Ecto neural progenitor cell (in vitro differentiated cells): ENCODE results near the gene CA5A.
"Not testable (repeated sequence)": the region's sequence is repeated elsewhere in the genome, so short reads cannot be mapped to it uniquely, and the experiment has no call there.

Source experiments
- DNase-seq: peaks from one replicate; pipeline ENCODE4 v3.0.0-alpha.2; 2018; ENCODE audit warnings: low spot score

The CA5A gene

GRCh38 chr16:87947356-87948118 lies 11.2 kb upstream of the CA5A start:
- no peak for DNase-seq

DNA sequence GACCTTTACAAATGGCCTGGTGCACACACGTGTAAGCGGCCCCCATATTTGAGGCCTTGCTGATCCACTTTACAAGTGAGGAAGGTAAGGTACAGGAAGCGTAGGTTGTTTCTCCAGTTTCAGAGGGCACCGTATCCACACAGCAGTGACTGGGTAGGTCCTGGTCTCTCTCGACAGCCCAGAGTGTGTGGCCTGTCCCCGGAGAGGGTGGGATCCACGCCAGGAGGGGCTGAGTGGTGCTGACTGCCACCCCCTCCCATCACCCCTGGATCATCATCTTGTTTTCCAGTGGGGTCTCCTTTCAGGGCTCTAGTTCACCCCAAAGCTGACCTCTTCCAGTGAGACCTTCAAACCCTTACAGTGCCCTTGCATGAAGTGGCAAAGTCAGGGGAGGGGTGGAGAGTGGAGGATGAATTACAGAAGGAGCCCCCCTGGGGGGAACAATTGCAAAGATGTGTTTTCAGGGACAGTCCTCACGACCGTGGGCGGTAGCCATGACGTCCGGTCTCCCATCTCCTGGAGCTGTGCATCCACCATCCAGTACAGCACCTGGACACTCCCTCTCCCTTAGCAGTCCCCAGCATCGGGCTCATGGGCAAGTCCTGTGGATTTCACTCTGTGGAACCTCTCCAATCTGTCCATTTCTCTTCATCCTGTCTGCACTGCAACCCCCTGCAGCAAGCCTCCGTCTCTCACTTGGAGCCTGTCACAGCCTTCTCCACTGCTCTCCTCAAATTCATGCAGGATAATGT lies 10.4 kb upstream of the CA5A start:
- DNase-seq: no peak

- peak; percentile 64 for DNase-seq
These were observed 9.2 kb upstream of the CA5A start for GRCh38 chr16:87945351-87946042.

- no peak for DNase-seq
These were observed 6.4 kb upstream of the CA5A start for GRCh38 chr16:87942680-87943079.

DNA sequence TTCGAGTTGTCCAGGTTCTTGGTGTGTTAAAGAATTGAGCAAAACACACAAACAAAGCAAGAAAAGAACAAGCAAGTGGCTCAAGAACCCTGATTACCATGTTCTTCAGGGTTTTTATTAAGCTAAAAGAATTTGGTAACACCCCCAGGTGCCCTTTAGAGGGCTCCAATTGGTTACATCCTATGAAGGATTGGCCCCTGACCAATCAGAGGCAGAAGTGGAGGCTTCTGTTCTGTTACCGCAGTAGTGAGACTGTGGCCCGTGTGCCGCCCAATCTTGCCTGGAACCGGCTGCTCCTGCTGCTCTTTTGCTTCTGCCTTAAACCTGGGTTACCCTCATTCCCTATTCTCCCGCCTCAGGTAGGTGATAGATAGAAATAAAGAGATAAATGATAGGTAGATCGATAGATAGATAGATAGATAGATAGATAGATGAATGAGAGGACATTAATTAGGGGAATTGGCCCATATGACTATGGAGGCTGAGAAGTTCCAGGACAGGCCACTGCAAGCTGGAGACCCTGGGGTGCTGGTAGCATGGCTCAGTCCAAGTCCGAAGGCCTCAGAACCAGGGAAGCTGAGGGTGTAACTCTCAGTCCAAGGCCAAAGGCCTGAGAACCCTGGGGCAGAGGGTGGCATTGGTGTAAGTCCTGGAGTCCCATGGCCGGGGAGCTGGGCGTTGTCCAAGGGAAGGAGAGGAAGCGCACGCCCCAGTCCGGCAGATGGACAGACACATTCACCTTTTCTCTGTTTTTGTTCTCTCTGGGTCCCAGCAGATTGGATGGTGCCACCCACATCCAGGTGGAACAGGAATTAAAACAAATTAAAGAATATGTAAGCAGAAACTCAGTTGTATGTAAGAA lies 3.5 kb upstream of the CA5A start:
- DNase-seq: no peak

DNA sequence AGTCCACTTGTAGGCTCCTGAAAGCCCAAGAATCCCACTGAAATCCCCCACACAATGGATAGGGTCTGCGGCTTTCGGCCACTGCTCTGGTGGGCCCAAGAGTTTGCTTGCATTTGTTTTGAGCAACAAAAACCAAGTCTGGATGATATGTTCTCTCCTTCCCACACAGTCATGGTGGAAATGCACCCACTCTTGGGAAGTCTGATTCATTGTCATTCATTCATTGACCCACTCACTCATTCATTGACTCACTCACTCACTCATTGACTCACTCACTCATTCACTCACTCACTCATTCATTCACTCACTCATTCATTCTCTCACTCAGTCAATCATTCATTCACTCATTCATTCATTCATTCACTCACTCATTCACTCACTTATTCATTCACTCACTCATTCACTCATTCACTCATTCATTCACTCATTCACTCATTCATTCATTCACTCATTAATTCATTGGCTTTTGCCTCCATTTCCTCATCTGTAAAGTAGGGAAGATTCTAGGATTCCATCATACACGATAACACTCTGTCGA lies 2.2 kb upstream of the CA5A start:
- no peak for DNase-seq

- DNase-seq: not testable (repeated sequence)
These were observed 858 bp upstream of the CA5A start for GRCh38 chr16:87937231-87937542.

DNA sequence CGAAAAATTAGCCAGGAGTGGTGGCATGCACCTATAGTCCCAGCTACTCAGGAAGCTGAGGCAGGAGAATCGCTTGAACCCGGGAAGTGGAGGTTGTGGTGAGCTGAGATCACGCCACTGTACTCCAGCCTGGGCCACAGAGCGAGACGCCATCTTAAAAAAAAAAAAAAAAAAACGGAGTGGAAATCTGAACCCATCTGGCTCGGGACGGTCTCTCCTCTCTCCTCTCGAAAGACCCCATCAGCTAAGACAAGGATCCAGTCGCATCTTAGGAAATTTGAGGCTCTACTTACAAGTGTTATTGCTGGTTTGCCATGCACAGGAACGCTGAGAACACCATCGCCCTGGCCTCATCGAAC lies 334 bp downstream of the CA5A start:
- DNase-seq: not testable (repeated sequence)

DNA sequence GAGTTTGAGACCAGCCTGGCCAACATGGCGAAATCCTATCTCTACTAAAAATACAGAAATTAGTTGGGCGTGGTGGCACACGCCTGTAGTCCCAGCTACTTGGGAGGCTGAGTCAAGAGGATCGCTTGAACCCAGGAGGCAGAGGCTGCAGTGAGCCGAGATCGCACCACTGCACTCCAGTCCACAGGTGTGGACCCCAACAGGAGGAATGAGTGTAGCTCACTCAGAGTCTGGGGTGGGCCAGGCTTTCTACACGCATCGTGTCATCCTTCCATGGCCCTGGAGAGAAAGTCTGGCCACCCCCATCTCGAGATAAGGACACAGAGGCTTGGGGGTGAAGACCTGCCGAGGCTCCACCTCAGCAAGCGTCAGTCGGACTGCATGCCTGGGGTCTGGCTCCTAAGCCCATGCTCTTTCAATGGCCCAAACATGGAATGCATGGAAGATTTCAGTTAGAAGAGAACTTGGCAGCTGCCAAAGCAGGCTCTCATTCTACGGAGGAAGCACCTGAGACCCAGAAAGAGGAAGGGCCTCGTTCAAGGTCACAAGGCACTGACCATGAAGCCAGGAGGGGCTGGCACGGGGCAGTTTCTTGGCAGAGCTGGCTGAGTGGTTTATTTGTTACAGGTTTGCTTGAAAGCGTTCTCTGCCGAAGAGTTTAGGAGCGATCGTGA lies 1.4 kb downstream of the CA5A start:
- not testable (repeated sequence) for DNase-seq

DNA sequence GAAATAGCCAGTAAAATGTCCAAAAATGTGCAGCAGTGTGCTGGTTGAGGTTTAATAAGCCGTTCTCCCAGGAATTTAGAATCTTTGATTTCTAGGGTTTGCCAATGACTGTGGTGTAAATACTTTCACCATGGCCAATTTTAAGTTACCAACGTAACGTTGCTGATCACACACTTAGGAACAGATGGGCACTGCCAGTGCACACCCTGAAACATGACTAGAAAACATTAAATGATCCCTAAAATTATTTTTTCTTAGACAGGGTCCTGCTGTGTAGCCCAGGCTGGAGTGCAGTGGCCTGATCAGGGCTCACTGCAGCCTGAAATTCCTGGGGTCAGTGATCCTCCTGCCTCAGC lies 3.2 kb downstream of the CA5A start:
- DNase-seq: no peak

- DNase-seq: not testable (repeated sequence)
These were observed 3.7 kb downstream of the CA5A start for GRCh38 chr16:87932475-87933139.

- DNase-seq: no peak
These were observed 4.8 kb downstream of the CA5A start for GRCh38 chr16:87931504-87931903.

- DNase-seq: no peak
These were observed 5.9 kb downstream of the CA5A start for GRCh38 chr16:87930456-87930855.

DNA sequence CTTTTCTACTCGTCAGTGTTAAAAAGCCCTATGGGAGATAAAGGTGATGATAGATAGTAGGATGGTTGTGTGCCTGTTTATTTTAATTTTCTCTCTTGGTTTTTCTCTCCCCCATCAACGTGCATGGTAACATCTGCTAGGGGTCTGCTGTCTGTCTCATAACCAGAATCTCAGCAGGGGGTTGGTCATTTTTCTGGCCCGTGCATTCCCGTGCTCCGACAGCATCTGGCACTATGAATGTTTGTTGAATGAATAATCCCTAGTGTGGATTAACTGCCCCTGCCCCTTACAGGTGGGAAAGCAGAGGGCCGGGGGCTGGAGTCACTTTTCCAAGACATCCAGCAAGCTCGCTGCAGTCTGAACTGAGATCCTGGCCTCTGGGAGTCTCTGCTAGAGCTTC lies 6.3 kb downstream of the CA5A start:
- no peak for DNase-seq

- DNase-seq: no peak
These were observed 9.2 kb downstream of the CA5A start for GRCh38 chr16:87927195-87927562.

DNA sequence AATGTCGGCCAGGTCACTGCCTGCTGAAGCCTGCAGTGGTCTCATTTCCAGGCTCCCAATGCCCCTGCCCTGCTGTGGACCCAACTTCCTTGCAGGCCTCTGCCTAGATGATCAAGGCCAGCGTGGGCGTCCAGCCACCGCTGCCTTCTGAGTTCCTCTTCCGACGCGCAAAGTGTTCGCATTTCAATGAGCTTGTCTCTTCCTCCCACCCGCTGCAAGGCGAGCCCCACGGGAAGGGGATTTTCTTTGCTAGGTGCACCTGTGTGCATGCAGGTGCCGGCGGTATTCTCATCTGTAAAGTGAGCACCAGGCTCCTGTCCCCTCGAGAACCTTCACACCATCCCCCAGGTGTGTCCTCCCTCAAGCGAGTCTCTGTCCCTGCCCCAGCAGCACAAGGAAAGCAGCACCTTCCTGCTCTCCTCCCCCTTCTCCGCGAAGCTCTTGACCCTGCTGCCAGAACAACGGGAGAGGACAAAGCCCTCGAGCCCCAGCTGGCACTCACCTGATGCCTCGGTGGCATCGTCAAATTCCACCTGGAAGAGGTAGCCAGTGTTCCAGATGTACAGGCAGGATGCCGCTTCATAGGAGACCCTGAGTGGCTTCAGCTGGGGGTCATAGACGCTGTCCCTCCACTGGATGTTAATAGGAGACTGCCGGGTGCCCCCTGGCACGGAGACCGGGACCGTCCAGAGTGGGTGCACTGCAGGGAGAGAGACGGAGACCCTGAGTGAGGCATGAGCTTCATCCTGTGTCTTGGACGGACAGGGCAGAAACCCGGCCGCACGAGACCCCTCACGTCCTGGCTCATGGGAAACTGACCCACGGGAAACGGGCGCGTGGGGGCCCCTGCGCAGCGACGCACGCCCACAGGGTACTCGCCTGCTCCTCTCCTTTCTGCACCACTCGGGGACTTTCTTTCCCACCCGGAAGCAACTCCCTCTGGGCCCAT lies 9.8 kb downstream of the CA5A start:
- DNase-seq: no peak

GRCh38 chr16:87924811-87925670 lies 11.3 kb downstream of the CA5A start:
- DNase-seq: no peak

DNA sequence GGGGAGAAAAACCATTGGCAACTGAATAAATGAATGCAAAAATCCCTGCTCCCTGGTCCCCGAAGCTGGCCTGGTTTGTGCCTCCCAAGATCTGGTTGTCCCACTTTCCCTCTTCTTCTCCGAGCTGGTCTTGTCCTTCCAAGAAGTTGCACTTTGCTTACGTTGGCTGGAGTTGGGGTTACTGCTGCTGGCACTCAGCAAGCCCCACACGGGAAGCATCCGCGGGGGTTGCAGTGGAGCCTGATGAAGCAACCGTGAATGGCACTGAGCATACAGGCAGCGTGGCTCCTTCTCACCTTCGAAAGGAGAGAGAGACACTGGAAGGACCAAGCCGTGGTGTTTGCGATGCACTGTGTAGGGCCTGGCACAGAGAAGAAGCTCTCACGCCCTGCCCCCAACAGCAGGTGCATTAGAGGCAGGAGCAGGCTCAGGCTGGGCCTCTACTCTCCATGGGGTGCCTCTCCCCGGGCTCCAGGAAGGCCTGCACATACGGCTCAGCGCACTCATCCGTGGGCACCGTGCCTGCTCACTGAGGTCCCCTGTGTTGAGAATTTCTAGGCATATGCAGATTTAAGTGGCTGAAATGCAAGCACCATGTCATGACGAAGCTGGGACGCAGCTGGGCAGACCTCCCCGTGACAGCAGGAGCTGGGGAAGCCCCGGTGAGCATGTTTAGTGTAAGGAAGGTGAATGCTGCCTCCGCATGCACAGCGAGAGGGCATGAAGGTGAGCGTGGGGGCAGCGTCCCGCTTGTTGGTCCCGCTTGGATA lies 12.1 kb downstream of the CA5A start:
- DNase-seq: no peak
